Measurements from ENCODE around the gene GATA1.

GATA1 gene

DNA sequence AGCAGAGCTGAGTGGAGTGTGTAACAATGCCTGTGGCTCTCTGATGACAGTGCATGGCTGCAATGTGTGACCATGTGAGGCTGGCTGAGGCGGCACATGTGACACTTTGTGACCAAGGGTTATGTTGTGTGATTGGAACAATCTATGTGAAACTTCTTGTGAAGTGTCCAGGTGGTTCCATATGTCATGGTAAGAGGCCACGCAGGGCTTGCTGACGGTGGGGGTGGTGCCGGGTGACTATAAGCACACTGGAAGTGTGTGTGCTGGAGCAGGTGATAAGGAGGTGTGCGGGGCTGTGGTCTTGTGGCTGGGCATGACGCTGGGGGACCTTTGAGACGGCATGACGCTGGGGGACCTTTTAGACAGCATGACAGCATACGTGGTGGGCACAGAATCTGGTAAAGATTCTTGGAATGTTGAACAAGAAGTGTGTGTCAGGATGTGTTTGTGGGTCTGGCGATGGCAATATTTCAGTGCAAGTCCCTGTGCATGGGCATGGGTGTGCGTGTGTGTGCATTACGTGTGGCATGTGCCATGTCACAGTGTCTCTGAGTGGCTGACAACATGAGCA lies 8.0 kb downstream of the GATA1 start:
- H2AFZ ChIP-seq (ENCODE audit: low read length) = no peak overlapping the region
- no peaks in the 10 kb centered on the region for H3K9me3 ChIP-seq (replicated peaks; ENCODE audit: insufficient read depth, low read length)
- no peaks in the 10 kb centered on the region for H3K36me3 ChIP-seq (replicated peaks; ENCODE audit: insufficient read depth, low read length)
- H3K9me2 ChIP-seq (replicated peaks; ENCODE audit: insufficient read depth, low read length) = no peaks in the 10 kb centered on the region
- no peaks in the 10 kb centered on the region for H3K27me3 ChIP-seq (replicated peaks; ENCODE audit: insufficient read depth, low read length)
- H3F3A ChIP-seq (ENCODE audit: insufficient read depth, low read length) = no peaks in the 10 kb centered on the region
- H3K9ac ChIP-seq (ENCODE audit: low read length) = no peak overlapping the region
- no peaks in the 10 kb centered on the region for H3K79me2 ChIP-seq (ENCODE audit: low read length)
- H3K4me1 ChIP-seq (ENCODE audit: low read length) = no peaks in the 10 kb centered on the region
- no peaks in the 10 kb centered on the region for H4K20me1 ChIP-seq (ENCODE audit: insufficient read depth, low read length)
- H3K4me3 ChIP-seq (ENCODE audit: low read length) = no peak overlapping the region
- TF ChIP-seq EZH2phosphoT487 (IDR thresholded peaks at IDR 0.05; ENCODE audit: low read length) = no peak
- no peak for TF ChIP-seq EZH2 (optimal IDR thresholded peaks at IDR 0.05; ENCODE audit: low read depth, low read length)
- TF ChIP-seq, protein P1, sequence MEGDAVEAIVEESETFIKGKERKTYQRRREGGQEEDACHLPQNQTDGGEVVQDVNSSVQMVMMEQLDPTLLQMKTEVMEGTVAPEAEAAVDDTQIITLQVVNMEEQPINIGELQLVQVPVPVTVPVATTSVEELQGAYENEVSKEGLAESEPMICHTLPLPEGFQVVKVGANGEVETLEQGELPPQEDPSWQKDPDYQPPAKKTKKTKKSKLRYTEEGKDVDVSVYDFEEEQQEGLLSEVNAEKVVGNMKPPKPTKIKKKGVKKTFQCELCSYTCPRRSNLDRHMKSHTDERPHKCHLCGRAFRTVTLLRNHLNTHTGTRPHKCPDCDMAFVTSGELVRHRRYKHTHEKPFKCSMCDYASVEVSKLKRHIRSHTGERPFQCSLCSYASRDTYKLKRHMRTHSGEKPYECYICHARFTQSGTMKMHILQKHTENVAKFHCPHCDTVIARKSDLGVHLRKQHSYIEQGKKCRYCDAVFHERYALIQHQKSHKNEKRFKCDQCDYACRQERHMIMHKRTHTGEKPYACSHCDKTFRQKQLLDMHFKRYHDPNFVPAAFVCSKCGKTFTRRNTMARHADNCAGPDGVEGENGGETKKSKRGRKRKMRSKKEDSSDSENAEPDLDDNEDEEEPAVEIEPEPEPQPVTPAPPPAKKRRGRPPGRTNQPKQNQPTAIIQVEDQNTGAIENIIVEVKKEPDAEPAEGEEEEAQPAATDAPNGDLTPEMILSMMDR (IDR thresholded peaks at IDR 0.05; ENCODE audit: low read length) = no peak
- no peak overlapping the region for H3K4me2 ChIP-seq (ENCODE audit: low read depth, low read length)
- no peak overlapping the region for H3K27ac ChIP-seq (ENCODE audit: low read length)
- DNase-seq = no peak

- Histone ChIP-seq H3K9me3 (replicated peaks; ENCODE audit: insufficient read depth, low read length) (no peaks in the 10 kb centered on the region), H3K27ac (ENCODE audit: low read length) (no peak overlapping the region), H3K9ac (ENCODE audit: low read length) (no peak overlapping the region), H3K4me3 (ENCODE audit: low read length) (no peak overlapping the region), H2AFZ (ENCODE audit: low read length) (no peak overlapping the region), H3K27me3 (replicated peaks; ENCODE audit: insufficient read depth, low read length) (no peaks in the 10 kb centered on the region), H3K4me2 (ENCODE audit: low read depth, low read length) (no peak overlapping the region), H3K4me1 (ENCODE audit: low read length) (no peaks in the 10 kb centered on the region), H3K79me2 (ENCODE audit: low read length) (no peaks in the 10 kb centered on the region), H4K20me1 (ENCODE audit: insufficient read depth, low read length) (no peaks in the 10 kb centered on the region), H3F3A (ENCODE audit: insufficient read depth, low read length) (no peaks in the 10 kb centered on the region), H3K36me3 (replicated peaks; ENCODE audit: insufficient read depth, low read length) (no peaks in the 10 kb centered on the region), H3K9me2 (replicated peaks; ENCODE audit: insufficient read depth, low read length) (no peaks in the 10 kb centered on the region)
- TF ChIP-seq, protein P1 (IDR thresholded peaks at IDR 0.05; ENCODE audit: low read length) = no peak
- TF ChIP-seq EZH2 (optimal IDR thresholded peaks at IDR 0.05; ENCODE audit: low read depth, low read length) (no peak), EZH2phosphoT487 (IDR thresholded peaks at IDR 0.05; ENCODE audit: low read length) (no peak)
- DNase-seq = no peak
Observed at GRCh38 chrX:48794911-48795515, 8.6 kb downstream of the GATA1 start.

DNA sequence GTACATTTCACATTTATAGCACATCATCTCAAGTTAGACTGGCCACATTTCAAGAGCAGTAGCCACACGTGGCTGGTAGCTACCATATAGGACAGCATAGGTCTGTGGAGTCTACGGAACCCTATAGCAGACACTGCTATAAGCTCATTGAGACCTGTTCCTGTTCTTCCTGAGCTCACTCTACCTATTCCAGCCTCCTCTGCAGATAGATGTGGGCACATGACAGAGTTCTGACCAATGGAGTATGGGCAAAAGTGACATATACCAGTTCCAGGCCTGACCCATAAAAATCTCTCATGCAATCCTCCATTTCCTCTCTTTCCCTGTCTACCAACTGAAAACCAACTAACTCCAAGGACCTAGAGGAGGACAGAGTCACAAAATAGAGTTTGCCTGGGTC lies 11.9 kb downstream of the GATA1 start:
- Histone ChIP-seq H3K4me3 (ENCODE audit: low read length) (no peak overlapping the region), H3K79me2 (ENCODE audit: low read length) (no peaks in the 10 kb centered on the region; the same call in 1 of the 2 replicates), H3K9ac (ENCODE audit: low read length) (no peak overlapping the region), H3K4me2 (ENCODE audit: low read depth, low read length) (no peak overlapping the region), H3K9me3 (replicated peaks; ENCODE audit: insufficient read depth, low read length) (no peaks in the 10 kb centered on the region), H3K4me1 (ENCODE audit: low read length) (peaks cover 9% of the 10 kb centered on the region; the same call in 1 of the 2 replicates), H3K27me3 (replicated peaks; ENCODE audit: insufficient read depth, low read length) (no peaks in the 10 kb centered on the region), H3F3A (ENCODE audit: insufficient read depth, low read length) (no peaks in the 10 kb centered on the region), H4K20me1 (ENCODE audit: insufficient read depth, low read length) (no peaks in the 10 kb centered on the region), H3K9me2 (replicated peaks; ENCODE audit: insufficient read depth, low read length) (no peaks in the 10 kb centered on the region), H3K36me3 (replicated peaks; ENCODE audit: insufficient read depth, low read length) (no peaks in the 10 kb centered on the region), H3K27ac (ENCODE audit: low read length) (no peak overlapping the region), H2AFZ (ENCODE audit: low read length) (no peak overlapping the region)
- DNase-seq = no peak
- no peak for TF ChIP-seq EZH2 (optimal IDR thresholded peaks at IDR 0.05; ENCODE audit: low read depth, low read length)
- no peak for TF ChIP-seq EZH2phosphoT487 (IDR thresholded peaks at IDR 0.05; ENCODE audit: low read length)
- TF ChIP-seq, protein P1 (IDR thresholded peaks at IDR 0.05; ENCODE audit: low read length) = no peak
